ENCODE data around the gene AVPI1.

DNA sequence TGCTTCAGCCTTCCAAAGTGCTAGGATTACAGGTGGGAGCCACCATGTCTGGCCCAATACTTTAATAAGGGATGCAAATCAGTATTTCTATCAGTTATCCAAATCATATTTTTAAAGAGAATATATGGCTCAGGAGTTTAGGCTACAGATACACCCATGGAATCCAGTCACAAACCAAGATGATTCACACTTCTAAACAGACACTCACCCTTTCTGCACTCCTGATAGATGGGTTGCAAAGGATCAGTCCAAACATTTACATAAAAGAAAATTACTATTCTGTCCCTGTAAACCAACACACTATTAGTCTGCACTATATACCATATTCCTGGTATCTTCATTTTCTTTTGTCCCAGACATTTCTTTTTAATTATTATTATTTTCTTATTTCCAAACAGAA lies 55.9 kb downstream of the AVPI1 start:
- TF ChIP-seq POLR2A (IDR thresholded peaks at IDR 0.05), result no peak
- TF ChIP-seq, protein P1, sequence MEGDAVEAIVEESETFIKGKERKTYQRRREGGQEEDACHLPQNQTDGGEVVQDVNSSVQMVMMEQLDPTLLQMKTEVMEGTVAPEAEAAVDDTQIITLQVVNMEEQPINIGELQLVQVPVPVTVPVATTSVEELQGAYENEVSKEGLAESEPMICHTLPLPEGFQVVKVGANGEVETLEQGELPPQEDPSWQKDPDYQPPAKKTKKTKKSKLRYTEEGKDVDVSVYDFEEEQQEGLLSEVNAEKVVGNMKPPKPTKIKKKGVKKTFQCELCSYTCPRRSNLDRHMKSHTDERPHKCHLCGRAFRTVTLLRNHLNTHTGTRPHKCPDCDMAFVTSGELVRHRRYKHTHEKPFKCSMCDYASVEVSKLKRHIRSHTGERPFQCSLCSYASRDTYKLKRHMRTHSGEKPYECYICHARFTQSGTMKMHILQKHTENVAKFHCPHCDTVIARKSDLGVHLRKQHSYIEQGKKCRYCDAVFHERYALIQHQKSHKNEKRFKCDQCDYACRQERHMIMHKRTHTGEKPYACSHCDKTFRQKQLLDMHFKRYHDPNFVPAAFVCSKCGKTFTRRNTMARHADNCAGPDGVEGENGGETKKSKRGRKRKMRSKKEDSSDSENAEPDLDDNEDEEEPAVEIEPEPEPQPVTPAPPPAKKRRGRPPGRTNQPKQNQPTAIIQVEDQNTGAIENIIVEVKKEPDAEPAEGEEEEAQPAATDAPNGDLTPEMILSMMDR (IDR thresholded peaks at IDR 0.05), result no peak
